ENCODE results near the gene ARHGAP9.

The ARHGAP9 gene

DNA sequence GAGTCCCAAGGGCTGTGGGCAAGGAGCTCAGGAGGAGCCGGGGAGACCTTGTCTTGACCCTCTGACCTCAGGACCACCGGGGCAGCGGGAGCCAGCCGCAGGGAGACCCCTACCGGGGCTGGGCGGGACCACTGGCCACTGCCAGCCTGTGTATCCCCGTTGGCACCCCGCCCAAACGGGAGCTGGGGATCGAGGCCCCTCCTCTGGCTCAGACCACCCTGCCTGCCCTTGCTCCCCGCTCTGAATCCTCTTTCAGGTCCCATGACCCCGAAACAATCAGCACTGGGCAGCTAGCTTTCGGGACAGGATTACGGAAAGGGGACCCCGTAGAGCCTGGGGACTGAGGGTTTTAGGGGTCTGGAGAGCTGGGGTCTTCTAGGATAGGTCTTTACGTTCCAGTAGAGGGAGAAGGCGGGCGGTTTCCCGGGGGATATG, 18.8 kb downstream of the ARHGAP9 start:
- Histone ChIP-seq H3K4me3 (replicated peaks; ENCODE audit: insufficient read depth, low read length) (no peak overlapping the region), H3K27ac (replicated peaks) (no peak overlapping the region), H3K27me3 (ENCODE audit: insufficient read depth, poor library complexity, severe bottlenecking) (peaks cover 17% of the 10 kb centered on the region)
- TF ChIP-seq, protein P1, sequence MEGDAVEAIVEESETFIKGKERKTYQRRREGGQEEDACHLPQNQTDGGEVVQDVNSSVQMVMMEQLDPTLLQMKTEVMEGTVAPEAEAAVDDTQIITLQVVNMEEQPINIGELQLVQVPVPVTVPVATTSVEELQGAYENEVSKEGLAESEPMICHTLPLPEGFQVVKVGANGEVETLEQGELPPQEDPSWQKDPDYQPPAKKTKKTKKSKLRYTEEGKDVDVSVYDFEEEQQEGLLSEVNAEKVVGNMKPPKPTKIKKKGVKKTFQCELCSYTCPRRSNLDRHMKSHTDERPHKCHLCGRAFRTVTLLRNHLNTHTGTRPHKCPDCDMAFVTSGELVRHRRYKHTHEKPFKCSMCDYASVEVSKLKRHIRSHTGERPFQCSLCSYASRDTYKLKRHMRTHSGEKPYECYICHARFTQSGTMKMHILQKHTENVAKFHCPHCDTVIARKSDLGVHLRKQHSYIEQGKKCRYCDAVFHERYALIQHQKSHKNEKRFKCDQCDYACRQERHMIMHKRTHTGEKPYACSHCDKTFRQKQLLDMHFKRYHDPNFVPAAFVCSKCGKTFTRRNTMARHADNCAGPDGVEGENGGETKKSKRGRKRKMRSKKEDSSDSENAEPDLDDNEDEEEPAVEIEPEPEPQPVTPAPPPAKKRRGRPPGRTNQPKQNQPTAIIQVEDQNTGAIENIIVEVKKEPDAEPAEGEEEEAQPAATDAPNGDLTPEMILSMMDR (IDR thresholded peaks at IDR 0.05; ENCODE audit: insufficient read depth, low read length): no peak
- no peak for TF ChIP-seq POLR2AphosphoS5 (IDR thresholded peaks at IDR 0.05; ENCODE audit: low read depth)
- no peak for TF ChIP-seq SPI1 (IDR thresholded peaks at IDR 0.05; ENCODE audit: borderline replicate concordance, low read depth)
- TF ChIP-seq, protein P2, sequence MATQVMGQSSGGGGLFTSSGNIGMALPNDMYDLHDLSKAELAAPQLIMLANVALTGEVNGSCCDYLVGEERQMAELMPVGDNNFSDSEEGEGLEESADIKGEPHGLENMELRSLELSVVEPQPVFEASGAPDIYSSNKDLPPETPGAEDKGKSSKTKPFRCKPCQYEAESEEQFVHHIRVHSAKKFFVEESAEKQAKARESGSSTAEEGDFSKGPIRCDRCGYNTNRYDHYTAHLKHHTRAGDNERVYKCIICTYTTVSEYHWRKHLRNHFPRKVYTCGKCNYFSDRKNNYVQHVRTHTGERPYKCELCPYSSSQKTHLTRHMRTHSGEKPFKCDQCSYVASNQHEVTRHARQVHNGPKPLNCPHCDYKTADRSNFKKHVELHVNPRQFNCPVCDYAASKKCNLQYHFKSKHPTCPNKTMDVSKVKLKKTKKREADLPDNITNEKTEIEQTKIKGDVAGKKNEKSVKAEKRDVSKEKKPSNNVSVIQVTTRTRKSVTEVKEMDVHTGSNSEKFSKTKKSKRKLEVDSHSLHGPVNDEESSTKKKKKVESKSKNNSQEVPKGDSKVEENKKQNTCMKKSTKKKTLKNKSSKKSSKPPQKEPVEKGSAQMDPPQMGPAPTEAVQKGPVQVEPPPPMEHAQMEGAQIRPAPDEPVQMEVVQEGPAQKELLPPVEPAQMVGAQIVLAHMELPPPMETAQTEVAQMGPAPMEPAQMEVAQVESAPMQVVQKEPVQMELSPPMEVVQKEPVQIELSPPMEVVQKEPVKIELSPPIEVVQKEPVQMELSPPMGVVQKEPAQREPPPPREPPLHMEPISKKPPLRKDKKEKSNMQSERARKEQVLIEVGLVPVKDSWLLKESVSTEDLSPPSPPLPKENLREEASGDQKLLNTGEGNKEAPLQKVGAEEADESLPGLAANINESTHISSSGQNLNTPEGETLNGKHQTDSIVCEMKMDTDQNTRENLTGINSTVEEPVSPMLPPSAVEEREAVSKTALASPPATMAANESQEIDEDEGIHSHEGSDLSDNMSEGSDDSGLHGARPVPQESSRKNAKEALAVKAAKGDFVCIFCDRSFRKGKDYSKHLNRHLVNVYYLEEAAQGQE (IDR thresholded peaks at IDR 0.05; ENCODE audit: insufficient replicate concordance, low read depth): no peak
- TF ChIP-seq GABPA (IDR thresholded peaks at IDR 0.05; ENCODE audit: low read depth): no peak
- DNase-seq (ENCODE audit: low read depth in 1 of 2, low spot score in 1 of 2): no peak

DNA sequence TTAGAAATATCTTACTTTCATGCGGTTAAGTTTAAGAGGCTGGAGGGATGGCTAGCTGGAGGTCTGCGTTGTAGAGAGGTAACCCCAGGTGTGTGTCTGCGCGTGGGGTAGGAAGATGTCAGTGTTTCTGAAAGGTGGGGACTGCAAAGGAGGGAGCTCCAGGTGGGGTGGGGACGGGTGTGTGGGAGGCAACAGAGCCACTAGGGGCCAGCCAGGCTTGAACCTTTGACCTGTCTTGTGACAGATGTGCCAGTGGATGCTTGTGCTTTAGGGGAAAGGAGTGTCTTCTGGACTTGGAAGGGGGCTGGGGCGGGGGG, 19.2 kb downstream of the ARHGAP9 start:
- Histone ChIP-seq H3K27ac (replicated peaks) (no peak overlapping the region), H3K27me3 (ENCODE audit: insufficient read depth, poor library complexity, severe bottlenecking) (peaks cover 17% of the 10 kb centered on the region), H3K4me3 (replicated peaks; ENCODE audit: insufficient read depth, low read length) (no peak overlapping the region)
- no peak for DNase-seq (ENCODE audit: low read depth in 1 of 2, low spot score in 1 of 2)
- TF ChIP-seq GABPA (IDR thresholded peaks at IDR 0.05; ENCODE audit: low read depth) (no peak), POLR2AphosphoS5 (IDR thresholded peaks at IDR 0.05; ENCODE audit: low read depth) (no peak), SPI1 (IDR thresholded peaks at IDR 0.05; ENCODE audit: borderline replicate concordance, low read depth) (no peak)
- TF ChIP-seq, protein P2 (IDR thresholded peaks at IDR 0.05; ENCODE audit: insufficient replicate concordance, low read depth): no peak
- TF ChIP-seq, protein P1 (IDR thresholded peaks at IDR 0.05; ENCODE audit: insufficient read depth, low read length): no peak

DNA sequence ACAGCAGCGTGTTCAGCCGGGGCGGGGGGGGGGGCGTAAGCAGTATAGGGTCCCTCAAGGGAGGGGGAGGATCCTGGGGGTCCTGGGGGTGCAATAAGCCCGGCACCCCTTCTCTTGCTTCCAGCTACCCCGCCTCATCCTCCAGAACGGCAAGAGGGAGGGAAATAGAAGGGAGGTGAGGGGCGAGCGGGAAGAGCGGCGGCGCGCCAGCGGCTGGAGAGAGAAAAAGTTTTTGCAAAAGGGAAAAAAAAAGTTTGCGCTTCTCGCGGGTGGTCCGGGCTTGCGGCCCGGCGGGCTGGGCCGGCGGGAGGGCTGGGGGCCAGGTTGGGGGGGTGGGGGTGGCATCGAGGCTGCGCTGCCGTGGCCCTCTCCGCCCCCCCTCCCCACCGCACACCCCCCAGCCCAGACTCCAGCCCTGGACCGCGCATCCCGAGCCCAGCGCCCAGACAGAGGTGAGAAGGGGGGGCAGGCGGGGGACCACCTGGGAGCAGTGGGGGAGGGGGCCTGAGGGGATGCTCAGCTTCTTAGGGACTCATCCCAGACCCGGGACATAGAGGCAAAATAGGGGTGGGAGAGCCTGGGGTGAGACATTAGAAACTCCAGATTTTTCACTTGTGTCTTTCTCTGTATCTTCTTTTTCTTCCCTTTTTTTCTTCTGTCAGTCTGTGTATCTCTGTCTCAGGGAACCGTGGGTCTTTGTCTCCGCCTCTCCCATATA, 19.8 kb downstream of the ARHGAP9 start, which contains the start of gene GLI1:
Gene GLI1 (plus strand): TSS at position 36 of the 718 bp plus-strand sequence. CDS start 3,907 bp downstream, outside the sequence.
- TF ChIP-seq, protein P2 (IDR thresholded peaks at IDR 0.05; ENCODE audit: insufficient replicate concordance, low read depth): no peak
- TF ChIP-seq POLR2AphosphoS5 (IDR thresholded peaks at IDR 0.05; ENCODE audit: low read depth) (no peak), SPI1 (IDR thresholded peaks at IDR 0.05; ENCODE audit: borderline replicate concordance, low read depth) (no peak), GABPA (IDR thresholded peaks at IDR 0.05; ENCODE audit: low read depth) (no peak)
- TF ChIP-seq, protein P1 (IDR thresholded peaks at IDR 0.05; ENCODE audit: insufficient read depth, low read length): no peak
- DNase-seq (ENCODE audit: low read depth in 1 of 2, low spot score in 1 of 2): no peak
- H3K27ac ChIP-seq (replicated peaks): no peak within 1 kb of the TSS
- peaks cover 17% of the 10 kb centered on the region for H3K27me3 ChIP-seq (ENCODE audit: insufficient read depth, poor library complexity, severe bottlenecking)
- peak within 1 kb of the TSS; percentile 60 for H3K4me3 ChIP-seq (replicated peaks; ENCODE audit: insufficient read depth, low read length)
